ENCODE results near the gene MACROD2.

GRCh38 chr20:14829906-14830305 is 834.6 kb downstream of the MACROD2 start:
- TF ChIP-seq CTCF (conservative IDR thresholded peaks at IDR 0.05 in 1 of 2, IDR thresholded peaks at IDR 0.05 in 1 of 2; ENCODE audit: extremely low read depth in 1 of 2, insufficient read depth in 1 of 2, low read depth in 1 of 2, low read length in 2 of 2), result no peak
- no peak for TF ChIP-seq EZH2 (IDR thresholded peaks at IDR 0.05; ENCODE audit: borderline replicate concordance, low read length)

All from mammary epithelial cell (primary cell).